Stimulated activated effector memory CD8-positive, alpha-beta T cell treated with anti-CD3 and anti-CD28 coated beads, Interleukin-12 subunit alpha, Interleukin-12 subunit beta, amount 100 ng/mL, for 72 hours (primary cell): ENCODE measurements around the gene RSRC2.
"Not testable (repeated sequence)": the region's sequence is repeated elsewhere in the genome, so short reads cannot be mapped to it uniquely, and the experiment has no call there.

Experiments
- ATAC-seq: fragments of 150-1000 bp; cut with Tn5 transposase; 2 replicates; pipeline ENCODE4 v1.10.0; 2021
- DNase-seq, 2 donors: peaks; one replicate each; pipeline ENCODE4 v3.0.0; 2021 to 2022; ENCODE audit warnings: low spot score in 2 of 2
- H3K27ac Mint-ChIP-seq: one replicate; pipeline ENCODE4 v1.8.0; 2022; ENCODE audit warnings: mild to moderate bottlenecking, mixed read lengths
- H3K36me3 Mint-ChIP-seq: one replicate; pipeline ENCODE4 v1.8.0; 2022; ENCODE audit warnings: mild to moderate bottlenecking, mixed read lengths
- H3K4me1 Mint-ChIP-seq: one replicate; pipeline ENCODE4 v1.8.0; 2022; ENCODE audit warnings: mixed read lengths
- H3K4me3 Mint-ChIP-seq: one replicate; pipeline ENCODE4 v1.8.0; 2022; ENCODE audit warnings: mild to moderate bottlenecking, mixed read lengths
- H3K9me3 Mint-ChIP-seq: one replicate; pipeline ENCODE4 v1.8.0; 2022; ENCODE audit warnings: mixed read lengths

The RSRC2 gene

GRCh38 chr12:122503783-122504590 is 22.7 kb downstream of the RSRC2 start:
- DNase-seq: no peak
- ATAC-seq: no peak
- Mint-ChIP-seq H3K36me3 (peaks cover 19% of the 10 kb centered on the region), H3K4me3 (no peak overlapping the region), H3K4me1 (peaks cover 24% of the 10 kb centered on the region), H3K9me3 (no peaks in the 10 kb centered on the region), H3K27ac (no peak overlapping the region)

GRCh38 chr12:122503147-122503751 is 23.5 kb downstream of the RSRC2 start:
- H3K9me3 Mint-ChIP-seq: no peaks in the 10 kb centered on the region
- peak overlapping the region; percentile 6 for H3K27ac Mint-ChIP-seq
- H3K4me1 Mint-ChIP-seq: peaks cover 24% of the 10 kb centered on the region
- no peak overlapping the region for H3K4me3 Mint-ChIP-seq
- no peak for DNase-seq
- H3K36me3 Mint-ChIP-seq: peaks cover 21% of the 10 kb centered on the region
- no peak for ATAC-seq

GRCh38 chr12:122501489-122501989 is 25.2 kb downstream of the RSRC2 start:
- ATAC-seq (no peak), DNase-seq (no peak)
- Mint-ChIP-seq H3K9me3 (no peaks in the 10 kb centered on the region), H3K4me1 (peaks cover 24% of the 10 kb centered on the region), H3K4me3 (peak overlapping the region; percentile 96), H3K36me3 (peaks cover 37% of the 10 kb centered on the region), H3K27ac (peak overlapping the region; percentile 98)

GRCh38 chr12:122500685-122501488 is 25.8 kb downstream of the RSRC2 start, which contains the start of gene ZCCHC8:
Gene ZCCHC8, minus strand, starts transcription at chr12:122500932. Its CDS starts 92 bp downstream, at chr12:122500840.
- Mint-ChIP-seq H3K27ac (peak within 1 kb of the TSS; percentile 98), H3K4me3 (peak within 1 kb of the TSS; percentile 96), H3K4me1 (peaks cover 24% of the 10 kb centered on the region), H3K36me3 (peaks cover 43% of the 10 kb centered on the region), H3K9me3 (no peaks in the 10 kb centered on the region)
- DNase-seq (peak; percentile 81 to 98), ATAC-seq (peak; percentile 98)

- peaks cover 51% of the 10 kb centered on the region for H3K36me3 Mint-ChIP-seq
- peaks cover 28% of the 10 kb centered on the region for H3K4me1 Mint-ChIP-seq
- H3K27ac Mint-ChIP-seq: peak overlapping the region; percentile 98
- no peaks in the 10 kb centered on the region for H3K9me3 Mint-ChIP-seq
- ATAC-seq: peak; percentile 46
- peak; percentile 21 to 82 for DNase-seq
- peak overlapping the region; percentile 96 for H3K4me3 Mint-ChIP-seq
Measured at GRCh38 chr12:122499991-122500684, 26.6 kb downstream of the RSRC2 start.

- no peak for ATAC-seq
Measured at GRCh38 chr12:122495258-122495657, 31.5 kb downstream of the RSRC2 start.

GRCh38 chr12:122493222-122493621 is 33.5 kb downstream of the RSRC2 start:
- H3K27ac Mint-ChIP-seq, DNase-seq, H3K4me3 Mint-ChIP-seq, ATAC-seq, H3K9me3 Mint-ChIP-seq: not testable (repeated sequence)
- H3K36me3 Mint-ChIP-seq: peaks cover 98% of the 10 kb centered on the region
- H3K4me1 Mint-ChIP-seq: peaks cover 15% of the 10 kb centered on the region

More at GRCh38 chr12:122495258-122495657, 31.5 kb downstream of the RSRC2 start:
- Mint-ChIP-seq H3K4me1 (peaks cover 16% of the 10 kb centered on the region), H3K9me3 (no peaks in the 10 kb centered on the region), H3K4me3 (no peak overlapping the region), H3K36me3 (peaks cover 89% of the 10 kb centered on the region), H3K27ac (no peak overlapping the region)
- no peak for DNase-seq

GRCh38 chr12:122491991-122492390 is 34.7 kb downstream of the RSRC2 start:
- DNase-seq (no peak), ATAC-seq (no peak)
- Mint-ChIP-seq H3K9me3 (no peaks in the 10 kb centered on the region), H3K36me3 (peaks cover 100% of the 10 kb centered on the region), H3K27ac (no peak overlapping the region), H3K4me3 (no peak overlapping the region), H3K4me1 (peaks cover 18% of the 10 kb centered on the region)

GRCh38 chr12:122489038-122489437 is 37.7 kb downstream of the RSRC2 start:
- ATAC-seq: no peak
- Mint-ChIP-seq H3K9me3 (no peaks in the 10 kb centered on the region), H3K4me1 (peaks cover 11% of the 10 kb centered on the region), H3K27ac (peak overlapping the region; percentile 1), H3K4me3 (no peak overlapping the region), H3K36me3 (peaks cover 100% of the 10 kb centered on the region)
- DNase-seq: no peak

- H3K27ac Mint-ChIP-seq, H3K4me3 Mint-ChIP-seq, ATAC-seq, H3K9me3 Mint-ChIP-seq, DNase-seq: not testable (repeated sequence)
- peaks cover 11% of the 10 kb centered on the region for H3K4me1 Mint-ChIP-seq
- H3K36me3 Mint-ChIP-seq: peaks cover 100% of the 10 kb centered on the region
Measured at GRCh38 chr12:122487807-122488206, 38.9 kb downstream of the RSRC2 start.

- Mint-ChIP-seq H3K36me3 (peaks cover 100% of the 10 kb centered on the region), H3K27ac (peak overlapping the region; percentile 63), H3K4me1 (peaks cover 11% of the 10 kb centered on the region), H3K9me3 (no peaks in the 10 kb centered on the region), H3K4me3 (no peak overlapping the region)
- ATAC-seq (no peak), DNase-seq (no peak)
Measured at GRCh38 chr12:122486805-122487426, 39.8 kb downstream of the RSRC2 start.

GRCh38 chr12:122486360-122486759 is 40.4 kb downstream of the RSRC2 start:
- H3K9me3 Mint-ChIP-seq, DNase-seq, ATAC-seq, H3K4me3 Mint-ChIP-seq: not testable (repeated sequence)
- peak overlapping the region; percentile 63 for H3K27ac Mint-ChIP-seq
- H3K4me1 Mint-ChIP-seq: peaks cover 11% of the 10 kb centered on the region
- peaks cover 100% of the 10 kb centered on the region for H3K36me3 Mint-ChIP-seq

GRCh38 chr12:122484385-122484784 is 42.4 kb downstream of the RSRC2 start:
- DNase-seq, H3K4me3 Mint-ChIP-seq, H3K9me3 Mint-ChIP-seq, H3K27ac Mint-ChIP-seq, ATAC-seq: not testable (repeated sequence)
- peaks cover 100% of the 10 kb centered on the region for H3K36me3 Mint-ChIP-seq
- peaks cover 11% of the 10 kb centered on the region for H3K4me1 Mint-ChIP-seq

- Mint-ChIP-seq H3K9me3 (no peaks in the 10 kb centered on the region), H3K4me1 (peaks cover 8% of the 10 kb centered on the region), H3K27ac (no peak overlapping the region), H3K36me3 (peaks cover 100% of the 10 kb centered on the region), H3K4me3 (no peak overlapping the region)
- ATAC-seq (no peak), DNase-seq (no peak)
Measured at GRCh38 chr12:122483969-122484368, 42.8 kb downstream of the RSRC2 start.
